ENCODE data around the gene RNF31. TPM values are rescaled to one million over a fixed set of nuclear protein-coding genes. Genes with fewer than 3 reads are reported as not detected.
A peak's percentile ranks its signal among the peaks of the same experiment; 100 is the strongest.

RNF31 gene
- total RNA-seq, 5 donors from 2014 or later (not counting 1 experiment from before 2014, with no cell fraction given) = 67.7 to 131 (median 100) TPM

GRCh38 chr14:24110060-24110459 lies 37.2 kb upstream of the RNF31 start:
- ATAC-seq (replicated peaks in 1 of 4) (no peak), DNase-seq (no peak)
- Histone ChIP-seq H3K4me1 (ENCODE audit: control insufficient read depth in 1 of 2, extremely low read depth in 1 of 2, insufficient read depth in 2 of 2, low read length in 2 of 2) (peaks cover 3 to 19% of the 10 kb centered on the region in 2 experiments), H3K9me3 (no peaks in the 10 kb centered on the region), H3K36me3 (ENCODE audit: control insufficient read depth in 2 of 2, extremely low read depth in 1 of 2, insufficient read depth in 1 of 2, low read length in 1 of 2) (no peaks in the 10 kb centered on the region), H3K4me3 (ENCODE audit: control insufficient read depth in 1 of 2, extremely low read depth in 1 of 2, low read length in 1 of 2) (no peak overlapping the region), H3K27ac (ENCODE audit: low read length) (no peak overlapping the region), H3K27me3 (replicated peaks in 1 of 2; ENCODE audit: control insufficient read depth in 2 of 2, extremely low read depth in 1 of 2, insufficient read depth in 2 of 2, low read length in 1 of 2) (no peaks in the 10 kb centered on the region)
- 94% methylated on average over 5 of the region's 9 CpGs for WGBS (ENCODE audit: insufficient coverage)
- ChIA-PET CTCF (interaction anchor here (0.6 to 5.5 kb wide), 15 partner anchors 12 to 635 kb away, joined by 3 to 96 read pairs (median 4); partner anchors contain the start of genes PCK2 (in 1 of the 2) and PSME1 (in 1 of the 2)), POLR2A (interaction anchor here (0.6 to 1.1 kb wide), 5 partner anchors 19 to 189 kb away, joined by 3 to 5 read pairs (median 3); partner anchors contain the start of genes DHRS1 (in 1 of the 2) and NOP9 (in 1 of the 2))
- Mint-ChIP-seq H3K9me3 (no peaks in the 10 kb centered on the region), H3K4me1 (peaks cover 12 to 22% (median 14%) of the 10 kb centered on the region in 3 donors), H3K4me3 (no peak overlapping the region), H3K36me3 (peaks cover 1% of the 10 kb centered on the region), H3K27ac (no peak overlapping the region), H3K27me3 (no peaks in the 10 kb centered on the region)

- H3K27me3 ChIP-seq (replicated peaks in 1 of 2; ENCODE audit: control insufficient read depth in 2 of 2, extremely low read depth in 1 of 2, insufficient read depth in 2 of 2, low read length in 1 of 2) = no peaks in the 10 kb centered on the region
- H3K4me1 Mint-ChIP-seq = peaks cover 16 to 26% (median 19%) of the 10 kb centered on the region in 3 donors
- peak overlapping the region; percentile 55 to 76 for H3K27ac Mint-ChIP-seq
- peaks cover 3 to 22% of the 10 kb centered on the region in 2 experiments for H3K4me1 ChIP-seq (ENCODE audit: control insufficient read depth in 1 of 2, extremely low read depth in 1 of 2, insufficient read depth in 2 of 2, low read length in 2 of 2)
- no peak overlapping the region for H3K4me3 ChIP-seq (ENCODE audit: control insufficient read depth in 1 of 2, extremely low read depth in 1 of 2, low read length in 1 of 2)
- POLR2A ChIA-PET = interaction anchor here (0.8 to 1.1 kb wide), 2 partner anchors 20 to 30 kb away, joined by 3 to 4 read pairs; no protein-coding TSS in a partner anchor
- H3K9me3 Mint-ChIP-seq = no peaks in the 10 kb centered on the region
- CTCF ChIA-PET = interaction anchor here (0.6 to 5.5 kb wide), 12 partner anchors 12 to 358 kb away, joined by 3 to 96 read pairs (median 4); partner anchors contain the start of genes DHRS4L2 (in 1 of the 2), PCK2 (in 1 of the 2) and PSME1 (in 1 of the 2)
- peaks cover 4% of the 10 kb centered on the region for H3K36me3 Mint-ChIP-seq
- no peaks in the 10 kb centered on the region for H3K36me3 ChIP-seq (ENCODE audit: control insufficient read depth in 2 of 2, extremely low read depth in 1 of 2, insufficient read depth in 1 of 2, low read length in 1 of 2)
- ATAC-seq (replicated peaks in 1 of 4) = no peak
- no CpG with 5 or more reads among the region's 1 CpG for WGBS (ENCODE audit: insufficient coverage)
- no peak for DNase-seq
- H3K9me3 ChIP-seq = no peaks in the 10 kb centered on the region
- no peaks in the 10 kb centered on the region for H3K27me3 Mint-ChIP-seq
- H3K4me3 Mint-ChIP-seq = no peak overlapping the region
- H3K27ac ChIP-seq (ENCODE audit: low read length) = no peak overlapping the region
These were observed 36.8 kb upstream of the RNF31 start for GRCh38 chr14:24110523-24110922.

GRCh38 chr14:24113379-24113800 lies 33.9 kb upstream of the RNF31 start:
- no peaks in the 10 kb centered on the region for H3K27me3 Mint-ChIP-seq

GRCh38 chr14:24113801-24114531 lies 33.3 kb upstream of the RNF31 start:
- Histone ChIP-seq H3K9me3 (no peaks in the 10 kb centered on the region), H3K27ac (ENCODE audit: low read length) (peak overlapping the region; percentile 99), H3K36me3 (ENCODE audit: control insufficient read depth in 2 of 2, extremely low read depth in 1 of 2, insufficient read depth in 1 of 2, low read length in 1 of 2) (peaks cover 0 to 27% of the 10 kb centered on the region in 2 donors), H3K27me3 (replicated peaks in 1 of 2; ENCODE audit: control insufficient read depth in 2 of 2, extremely low read depth in 1 of 2, insufficient read depth in 2 of 2, low read length in 1 of 2) (no peaks in the 10 kb centered on the region), H3K4me3 (ENCODE audit: control insufficient read depth in 1 of 2, extremely low read depth in 1 of 2, low read length in 1 of 2) (peak overlapping the region; percentile 70 to 99), H3K4me1 (ENCODE audit: control insufficient read depth in 1 of 2, extremely low read depth in 1 of 2, insufficient read depth in 2 of 2, low read length in 2 of 2) (peaks cover 14 to 37% of the 10 kb centered on the region in 2 experiments)
- peaks cover 30% of the 10 kb centered on the region for H3K36me3 Mint-ChIP-seq
- under 1% methylated on average over 38 of the region's 42 CpGs for WGBS (ENCODE audit: insufficient coverage)
- ChIA-PET CTCF (interaction anchor here (0.6 to 2.6 kb wide), 22 partner anchors 8 to 644 kb away, joined by 3 to 24 read pairs (median 5); partner anchors contain the start of genes IRF9 (in 2 of the 2), DHRS4 (in 1 of the 2), EMC9 (in 1 of the 2) and NGDN (in 1 of the 2)), POLR2A (interaction anchor here (0.7 to 2.4 kb wide), 12 partner anchors 12 to 128 kb away, joined by 3 to 23 read pairs (median 7); partner anchors contain the start of genes IPO4 (in 2 of the 2), PSME2 (in 2 of the 2), RNF31 (in 2 of the 2) and EMC9 (in 1 of the 2))
- peak overlapping the region; percentile 90 to 94 (median 93) for H3K4me3 Mint-ChIP-seq
- ATAC-seq (replicated peaks in 1 of 4) (peak; percentile 20 to 35 (median 31)), DNase-seq (peak in 33 of 35 experiments; percentile 67 to 88 (median 78))
- no peaks in the 10 kb centered on the region for H3K27me3 Mint-ChIP-seq
- H3K4me1 Mint-ChIP-seq = peaks cover 33 to 45% (median 34%) of the 10 kb centered on the region in 3 donors
- no peaks in the 10 kb centered on the region for H3K9me3 Mint-ChIP-seq
- peak overlapping the region; percentile 98 for H3K27ac Mint-ChIP-seq

More at GRCh38 chr14:24113379-24113800, 33.9 kb upstream of the RNF31 start:
- Histone ChIP-seq H3K36me3 (ENCODE audit: control insufficient read depth in 2 of 2, extremely low read depth in 1 of 2, insufficient read depth in 1 of 2, low read length in 1 of 2) (peaks cover 0 to 21% of the 10 kb centered on the region in 2 donors), H3K27ac (ENCODE audit: low read length) (peak overlapping the region; percentile 99), H3K4me3 (ENCODE audit: control insufficient read depth in 1 of 2, extremely low read depth in 1 of 2, low read length in 1 of 2) (peak overlapping the region; percentile 70 to 99), H3K4me1 (ENCODE audit: control insufficient read depth in 1 of 2, extremely low read depth in 1 of 2, insufficient read depth in 2 of 2, low read length in 2 of 2) (peaks cover 15 to 43% of the 10 kb centered on the region in 2 experiments), H3K27me3 (replicated peaks in 1 of 2; ENCODE audit: control insufficient read depth in 2 of 2, extremely low read depth in 1 of 2, insufficient read depth in 2 of 2, low read length in 1 of 2) (no peaks in the 10 kb centered on the region), H3K9me3 (no peaks in the 10 kb centered on the region)
- 7% methylated on average over 9 of the region's 15 CpGs for WGBS (ENCODE audit: insufficient coverage)
- H3K4me3 Mint-ChIP-seq = peak overlapping the region; percentile 90 to 94 (median 93)
- H3K27ac Mint-ChIP-seq = peak overlapping the region; percentile 98
- no peaks in the 10 kb centered on the region for H3K9me3 Mint-ChIP-seq
- peaks cover 24% of the 10 kb centered on the region for H3K36me3 Mint-ChIP-seq
- DNase-seq = no peak
- ChIA-PET CTCF (interaction anchor here (0.6 to 2.6 kb wide), 12 partner anchors 8 to 481 kb away, joined by 3 to 24 read pairs (median 4); partner anchors contain the start of genes EMC9 (in 1 of the 2), PSME2 (in 1 of the 2), RNF31 (in 1 of the 2) and TINF2 (in 1 of the 2)), POLR2A (interaction anchor here (0.7 to 2.4 kb wide), 4 partner anchors 28 to 82 kb away, joined by 3 to 23 read pairs (median 8); partner anchors contain the start of genes EMC9 (in 1 of the 2), PSME2 (in 1 of the 2), RNF31 (in 1 of the 2) and TM9SF1 (in 1 of the 2))
- H3K4me1 Mint-ChIP-seq = peaks cover 34 to 46% (median 37%) of the 10 kb centered on the region in 3 donors
- no peak for ATAC-seq (replicated peaks in 1 of 4)

- ChIA-PET POLR2A (interaction anchor here (0.6 to 2.4 kb wide), 19 partner anchors 9 to 1277 kb away, joined by 3 to 23 read pairs (median 5); partner anchors contain the start of genes IPO4 (in 2 of the 2), PSME2 (in 2 of the 2), RNF31 (in 2 of the 2) and EMC9 (in 1 of the 2)), CTCF (interaction anchor here (0.6 to 2.6 kb wide), 21 partner anchors 9 to 645 kb away, joined by 3 to 24 read pairs (median 5); partner anchors contain the start of genes IRF9 (in 2 of the 2), DHRS4 (in 1 of the 2), EMC9 (in 1 of the 2) and FITM1 (in 1 of the 2))
- peaks cover 38% of the 10 kb centered on the region for H3K36me3 Mint-ChIP-seq
- peaks cover 0 to 35% of the 10 kb centered on the region in 2 donors for H3K36me3 ChIP-seq (ENCODE audit: control insufficient read depth in 2 of 2, extremely low read depth in 1 of 2, insufficient read depth in 1 of 2, low read length in 1 of 2)
- H3K4me1 Mint-ChIP-seq = peaks cover 30 to 42% (median 32%) of the 10 kb centered on the region in 3 donors
- no peaks in the 10 kb centered on the region for H3K9me3 Mint-ChIP-seq
- H3K4me1 ChIP-seq (ENCODE audit: control insufficient read depth in 1 of 2, extremely low read depth in 1 of 2, insufficient read depth in 2 of 2, low read length in 2 of 2) = peaks cover 12 to 31% of the 10 kb centered on the region in 2 experiments
- peak within 1 kb of the TSS; percentile 94 to 99 for H3K4me3 ChIP-seq (ENCODE audit: control insufficient read depth in 1 of 2, extremely low read depth in 1 of 2, low read length in 1 of 2)
- peak; percentile 85 to 88 (median 87) for ATAC-seq (replicated peaks in 1 of 4)
- peak within 1 kb of the TSS; percentile 90 to 94 (median 93) for H3K4me3 Mint-ChIP-seq
- peak within 1 kb of the TSS; percentile 99 for H3K27ac ChIP-seq (ENCODE audit: low read length)
- 0% methylated on average over 32 of the region's 65 CpGs for WGBS (ENCODE audit: insufficient coverage)
- no peaks in the 10 kb centered on the region for H3K9me3 ChIP-seq
- peak; percentile 97 to 100 (median 99) for DNase-seq
- H3K27ac Mint-ChIP-seq = peak within 1 kb of the TSS; percentile 98
- H3K27me3 ChIP-seq (replicated peaks in 1 of 2; ENCODE audit: control insufficient read depth in 2 of 2, extremely low read depth in 1 of 2, insufficient read depth in 2 of 2, low read length in 1 of 2) = no peaks in the 10 kb centered on the region
- H3K27me3 Mint-ChIP-seq = no peaks in the 10 kb centered on the region
These were observed 32.5 kb upstream of the RNF31 start, which contains the start of the genes DCAF11 and NRL for GRCh38 chr14:24114532-24115421. DCAF11 (plus strand) TSS chr14:24114777; CDS start chr14:24115595, 818 bp downstream. NRL (minus strand) TSS chr14:24114949; CDS start chr14:24082848, 32,101 bp downstream.
